IMR-90 (cell line): Measurements from ENCODE around the gene SVIL. TPM values are rescaled to one million over a fixed set of nuclear protein-coding genes. Genes with fewer than 3 reads are reported as not detected.

Experiments
- ATAC-seq: fragments of 200-7000 bp; cut with Tn5 transposase; 2 replicates; pipeline ENCODE4 v1.9.1; 2020; ENCODE audit warnings: low read depth, mild to moderate bottlenecking, moderate library complexity
- BruUV-seq: library from RNA; stranded (reverse); fragments of 400-500 nt; replicated peaks from 2 replicates; lab custom pipeline; 2021; lab: Mats Ljungman, UMichigan
- CTCF ChIA-PET: fragments of 300-600 bp; formaldehyde crosslinking; extraction: SDS; loops from one replicate; lab custom pipeline; 2021; ENCODE audit warnings: antibody characterized with exemption; lab: Yijun Ruan, JAX
- POLR2A ChIA-PET: fragments of 300-600 bp; sonication (Branson Sonifier 250); formaldehyde crosslinking; loops from one replicate; lab custom pipeline; 2022; ENCODE audit warnings: antibody characterized with exemption; ENCODE audit not compliant: unreplicated experiment; lab: Charles Lee
- DNase-seq: peaks from one replicate; pipeline ENCODE4 v3.0.0; 2013
- H2AFZ ChIP-seq: replicated peaks from 2 replicates; pipeline ENCODE3; 2013; ENCODE audit warnings: low read length, mild to moderate bottlenecking; ENCODE audit not compliant: poor library complexity
- H2AK5ac ChIP-seq: 2 replicates; pipeline ENCODE4 v1.6.1; 2013; ENCODE audit warnings: low read depth, low read length, inconsistent platforms
- H2AK9ac ChIP-seq: replicated peaks from 2 replicates; pipeline ENCODE3; 2013; ENCODE audit warnings: mild to moderate bottlenecking, low read depth, low read length, moderate library complexity; ENCODE audit not compliant: poor library complexity
- H2BK120ac ChIP-seq: 2 replicates; pipeline ENCODE4 v1.6.1; 2013; ENCODE audit warnings: low read depth, low read length, inconsistent platforms
- H2BK15ac ChIP-seq: 3 replicates; pipeline ENCODE4 v1.6.1; 2013; ENCODE audit warnings: low read depth, low read length, inconsistent platforms
- H2BK20ac ChIP-seq: 2 replicates; pipeline ENCODE4 v1.6.1; 2013; ENCODE audit warnings: low read depth, mild to moderate bottlenecking, inconsistent platforms, low read length, moderate library complexity
- H2BK5ac ChIP-seq: 2 replicates; pipeline ENCODE4 v1.6.1; 2013; ENCODE audit warnings: mild to moderate bottlenecking, low read depth, low read length, inconsistent platforms; ENCODE audit not compliant: poor library complexity, severe bottlenecking
- H3K14ac ChIP-seq: replicated peaks from 2 replicates; pipeline ENCODE4 v1.6.1; 2013; ENCODE audit warnings: low read depth, low read length, inconsistent platforms
- H3K18ac ChIP-seq: 2 replicates; pipeline ENCODE4 v1.6.1; 2013; ENCODE audit warnings: low read depth, low read length, control low read depth
- H3K23ac ChIP-seq: 2 replicates; pipeline ENCODE4 v1.6.1; 2013; ENCODE audit warnings: low read depth, low read length, inconsistent platforms
- H3K27ac ChIP-seq: 2 replicates; pipeline ENCODE4 v1.5.1; 2013; ENCODE audit warnings: mild to moderate bottlenecking, control low read depth, low read length; ENCODE audit not compliant: insufficient read depth
- H3K27me3 ChIP-seq: 2 replicates; pipeline ENCODE4 v1.6.1; 2013; ENCODE audit warnings: low read length; ENCODE audit not compliant: control insufficient read depth, insufficient read depth
- H3K36me3 ChIP-seq: 2 replicates; pipeline ENCODE4 v1.6.1; 2013; ENCODE audit warnings: low read length, mixed read lengths; ENCODE audit not compliant: control insufficient read depth, insufficient read depth
- H3K4ac ChIP-seq: 2 replicates; pipeline ENCODE4 v1.6.1; 2013; ENCODE audit warnings: low read depth, low read length, inconsistent platforms
- H3K4me1 ChIP-seq: 2 replicates; pipeline ENCODE4 v1.6.1; 2013; ENCODE audit warnings: low read length, mixed read lengths; ENCODE audit not compliant: control insufficient read depth, insufficient read depth
- H3K4me2 ChIP-seq: 2 replicates; pipeline ENCODE4 v1.6.1; 2013; ENCODE audit warnings: low read depth, mild to moderate bottlenecking, control low read depth, low read length, moderate library complexity
- H3K4me3 ChIP-seq: 2 replicates; pipeline ENCODE4 v1.5.1; 2013; ENCODE audit warnings: low read depth, mild to moderate bottlenecking, control low read depth, low read length, moderate library complexity; ENCODE audit not compliant: insufficient read depth
- H3K56ac ChIP-seq: 2 replicates; pipeline ENCODE4 v1.6.1; 2013; ENCODE audit warnings: low read length, inconsistent platforms; ENCODE audit not compliant: insufficient read depth; ENCODE audit errors: extremely low read depth
- H3K79me1 ChIP-seq, 2 experiments: 2 replicates each; pipeline ENCODE4 v1.6.1; 2013; ENCODE audit warnings: low read length in 2 of 2, inconsistent platforms in 1 of 2, low read depth in 1 of 2
- H3K9ac ChIP-seq: 2 replicates; pipeline ENCODE4 v1.6.1; 2013; ENCODE audit warnings: low read depth, low read length, control low read depth
- H3K9me1 ChIP-seq: 2 replicates; pipeline ENCODE4 v1.6.1; 2013; ENCODE audit warnings: low read length, inconsistent platforms; ENCODE audit not compliant: insufficient read depth
- H3K9me3 ChIP-seq: 2 replicates; pipeline ENCODE4 v1.6.1; 2013; ENCODE audit warnings: low read length; ENCODE audit not compliant: control insufficient read depth, insufficient read depth
- H4K20me1 ChIP-seq: 2 replicates; pipeline ENCODE4 v1.6.1; 2013; ENCODE audit warnings: low read length, inconsistent platforms; ENCODE audit not compliant: insufficient read depth
- H4K5ac ChIP-seq: 2 replicates; pipeline ENCODE4 v1.6.1; 2013; ENCODE audit warnings: mild to moderate bottlenecking, low read depth, low read length, control low read depth
- H4K8ac ChIP-seq, 2 experiments: 2 replicates each; pipeline ENCODE4 v1.6.1; 2013; ENCODE audit warnings: low read depth in 2 of 2, low read length in 2 of 2, control low read depth in 1 of 2, inconsistent platforms in 1 of 2
- H4K91ac ChIP-seq: 2 replicates; pipeline ENCODE4 v1.6.1; 2013; ENCODE audit warnings: low read depth, low read length, inconsistent platforms; ENCODE audit not compliant: insufficient read depth
- BHLHE40 ChIP-seq: fragments of 150-350 bp; IDR thresholded peaks from 2 replicates; pipeline ENCODE4 v1.6.1; 2016; ENCODE audit warnings: mild to moderate bottlenecking, low read depth, low read length
- CEBPB ChIP-seq: IDR thresholded peaks from 2 replicates; pipeline ENCODE4 v1.6.1; 2012; ENCODE audit warnings: low read depth, low read length, improper control_type of control experiment
- CHD1 ChIP-seq: IDR thresholded peaks from 2 replicates; pipeline ENCODE4 v1.6.1; 2012; ENCODE audit warnings: low read depth, low read length, improper control_type of control experiment
- CTCF ChIP-seq: conservative IDR thresholded peaks from 2 replicates; pipeline ENCODE4 v1.5.1; 2012; ENCODE audit warnings: mild to moderate bottlenecking, low read depth, low read length, improper control_type of control experiment
- ELK1 ChIP-seq: fragments of 150-350 bp; IDR thresholded peaks from 2 replicates; pipeline ENCODE4 v1.6.1; 2016; ENCODE audit warnings: low read depth, mild to moderate bottlenecking, low read length, moderate library complexity, borderline replicate concordance
- FOS ChIP-seq: fragments of 150-350 bp; IDR thresholded peaks from 2 replicates; pipeline ENCODE4 v1.6.1; 2016; ENCODE audit warnings: low read depth, low read length
- MAFK ChIP-seq: IDR thresholded peaks from 2 replicates; pipeline ENCODE4 v1.6.1; 2012; ENCODE audit warnings: low read depth, low read length, improper control_type of control experiment
- MAZ ChIP-seq: IDR thresholded peaks from 2 replicates; pipeline ENCODE4 v1.6.1; 2012; ENCODE audit warnings: low read depth, mild to moderate bottlenecking, low read length, improper control_type of control experiment, moderate library complexity, borderline replicate concordance
- MXI1 ChIP-seq: IDR thresholded peaks from 2 replicates; pipeline ENCODE4 v1.6.1; 2012; ENCODE audit warnings: low read depth, mild to moderate bottlenecking, low read length, moderate library complexity, borderline replicate concordance
- NFE2L2 ChIP-seq: fragments of 150-350 bp; IDR thresholded peaks from 2 replicates; pipeline ENCODE4 v1.6.1; 2016; ENCODE audit warnings: low read depth, mild to moderate bottlenecking, low read length
- POLR2A ChIP-seq: IDR thresholded peaks from 2 replicates; pipeline ENCODE4 v1.6.1; 2012; ENCODE audit warnings: mild to moderate bottlenecking, low read depth, low read length
- RAD21 ChIP-seq: IDR thresholded peaks from 2 replicates; pipeline ENCODE4 v1.6.1; 2012; ENCODE audit warnings: low read length, improper control_type of control experiment
- RCOR1 ChIP-seq: IDR thresholded peaks from 2 replicates; pipeline ENCODE4 v1.6.1; 2012; ENCODE audit warnings: mild to moderate bottlenecking, low read length, improper control_type of control experiment; ENCODE audit not compliant: insufficient replicate concordance
- RFX5 ChIP-seq: IDR thresholded peaks from 2 replicates; pipeline ENCODE4 v1.8.0; 2012; ENCODE audit warnings: low read depth, mild to moderate bottlenecking, low read length, moderate library complexity
- SMC3 ChIP-seq: fragments of 150-350 bp; IDR thresholded peaks from 2 replicates; pipeline ENCODE4 v1.6.1; 2016; ENCODE audit warnings: low read depth, mild to moderate bottlenecking, antibody characterized with exemption, low read length, moderate library complexity
- USF2 ChIP-seq: fragments of 150-350 bp; IDR thresholded peaks from 2 replicates; pipeline ENCODE4 v1.6.1; 2017; ENCODE audit warnings: mild to moderate bottlenecking, antibody characterized with exemption, low read length, low read depth
- WGBS, 2 experiments: methylation state at CpG; one replicate each; pipeline versions ENCODE4 v1.1.5 to v1.1.7; 2013; ENCODE audit warnings: missing lambda C conversion rate in 2 of 2; ENCODE audit not compliant: insufficient read length in 1 of 2; ENCODE audit errors: extremely low coverage in 2 of 2; 5-methylcytosine and 5-hydroxymethylcytosine counted together
- dilution Hi-C: fragments of 300-500 bp; cut with HindIII; formaldehyde crosslinking; loops from one replicate; pipeline ENCODE4 v1.14.3; 2018; ENCODE audit warnings: low sequenced_read_pairs; ENCODE audit not compliant: unreplicated experiment
- in situ Hi-C: fragments of 300-500 bp; cut with MboI; formaldehyde crosslinking; loops from 3 replicates; pipeline ENCODE4 v1.14.3; 2019; ENCODE audit warnings: low sequenced_read_pairs, inconsistent platforms, mixed read lengths
- intact Hi-C: fragments of 100-400 bp; cut with micrococcal nuclease; formaldehyde crosslinking; loops from 2 replicates; pipeline ENCODE4 v1.10.0; 2022
- polyA plus RNA-seq, 3 experiments: library from polyadenylated mRNA; depleted of rRNA; stranded (reverse); fragments of >200 nt; gene quantifications; 2 replicates each; pipeline ENCODE4 v1.2.3, GENCODE V29; 2012; ENCODE audit warnings: low replicate concordance in 1 of 3
- total RNA-seq: library from RNA; depleted of rRNA; stranded (reverse); fragments of >200 nt; gene quantifications from 2 replicates; pipeline ENCODE4 v1.2.3, GENCODE V29; 2012

SVIL gene
- total and polyA plus RNA-seq, 2 of the 4 experiments (the other 2 are of a cell fraction), result 11.5 to 11.6 TPM

GRCh38 chr10:29491918-29492317 is 142.9 kb downstream of the SVIL start:
- POLR2A ChIA-PET, result no interaction called here
- H4K91ac ChIP-seq, result no peak overlapping the region
- H3K56ac ChIP-seq, result no peak overlapping the region
- H2BK20ac ChIP-seq, result no peak overlapping the region
- H3K14ac ChIP-seq, result no peak overlapping the region
- H2BK5ac ChIP-seq, result no peak overlapping the region
- H3K9me1 ChIP-seq, result no peaks in the 10 kb centered on the region
- no TSS peak for BruUV-seq
- H3K27ac ChIP-seq, result no peak overlapping the region
- no peak overlapping the region for H3K4me3 ChIP-seq
- no peak overlapping the region for H2BK15ac ChIP-seq
- in situ Hi-C loops, result no loop called here
- H4K20me1 ChIP-seq, result no peaks in the 10 kb centered on the region; the same call in 1 of the 2 replicates
- no peak overlapping the region for H2AK9ac ChIP-seq
- dilution Hi-C loops, result no loop called here
- H3K4me2 ChIP-seq, result no peak overlapping the region
- WGBS, 2 experiments, result 86% methylated on average over 1 of the region's 5 CpGs; no CpG with 5 or more reads in 1 of the 2 experiments
- H3K36me3 ChIP-seq, result peaks cover 45% of the 10 kb centered on the region
- TF ChIP-seq CEBPB (no peak), SMC3 (no peak), CTCF (no peak), RCOR1 (no peak), MXI1 (no peak), CHD1 (no peak), RAD21 (no peak), ELK1 (no peak), USF2 (no peak), MAZ (no peak), BHLHE40 (no peak), FOS (no peak), POLR2A (no peak), RFX5 (no peak), NFE2L2 (no peak), MAFK (no peak)
- H3K4ac ChIP-seq, result no peak overlapping the region
- no peak overlapping the region for H4K8ac ChIP-seq
- H3K23ac ChIP-seq, result no peak overlapping the region
- no peaks in the 10 kb centered on the region for H3K9me3 ChIP-seq
- H2BK120ac ChIP-seq, result no peak overlapping the region
- H3K4me1 ChIP-seq, result peaks cover 2% of the 10 kb centered on the region; the same call in 1 of the 2 replicates
- peaks cover 0 to 6% of the 10 kb centered on the region in 2 experiments; a peak in 2 of 4 replicates for H3K79me1 ChIP-seq
- intact Hi-C loops, result no loop called here
- no peak overlapping the region for H4K5ac ChIP-seq
- ATAC-seq (no peak), DNase-seq (no peak)
- H3K18ac ChIP-seq, result no peak overlapping the region
- H2AFZ ChIP-seq, result no peak overlapping the region
- no peaks in the 10 kb centered on the region for H3K27me3 ChIP-seq
- no peak overlapping the region for H3K9ac ChIP-seq
- H2AK5ac ChIP-seq, result no peak overlapping the region
- CTCF ChIA-PET, result no interaction called here
